Kidney (tissue), 14 donors: ENCODE data around the gene SMC1A. TPM values are rescaled to one million over a fixed set of nuclear protein-coding genes. Genes with fewer than 3 reads are reported as not detected.

Experiments used
- DNase-seq, 5 donors: peaks; one replicate each; pipeline ENCODE4 v3.0.0-alpha.2; 2013 to 2020
- FAIRE-seq: peaks from 2 replicates; lab custom pipeline; 2012; peaks lifted over from hg19 to GRCh38; lab: Jason Lieb, UNC
- H3K27ac ChIP-seq, 2 donors: one replicate each; pipeline ENCODE4 v1.7.0; 2013; ENCODE audit warnings: low read depth in 2 of 2, low read length in 2 of 2, inconsistent platforms in 1 of 2
- H3K27me3 ChIP-seq: one replicate; pipeline ENCODE4 v1.7.1; 2013; ENCODE audit warnings: low read length, inconsistent platforms; ENCODE audit not compliant: control insufficient read depth, insufficient read depth
- H3K36me3 ChIP-seq, 3 donors: one replicate each; pipeline versions ENCODE4 v1.7.0 to v1.7.1; 2013; ENCODE audit warnings: low read length in 3 of 3, control low read depth in 1 of 3, inconsistent platforms in 1 of 3; ENCODE audit not compliant: insufficient read depth in 3 of 3, control insufficient read depth in 2 of 3
- H3K4me1 ChIP-seq, 3 donors: one replicate each; pipeline versions ENCODE4 v1.7.0 to v1.7.1; 2013; ENCODE audit warnings: low read length in 3 of 3, inconsistent platforms in 1 of 3, low read depth in 1 of 3; ENCODE audit not compliant: control insufficient read depth in 2 of 3, insufficient read depth in 2 of 3
- H3K4me3 ChIP-seq, 3 donors: one replicate each; pipeline versions ENCODE4 v1.7.0 to v1.8.1; 2013; ENCODE audit warnings: low read length in 3 of 3, control low read depth in 1 of 3, inconsistent platforms in 1 of 3
- H3K9ac ChIP-seq, 3 donors: one replicate each; pipeline versions ENCODE4 v1.7.0 to v1.7.1; 2013; ENCODE audit warnings: low read length in 3 of 3, control low read depth in 1 of 3, inconsistent platforms in 1 of 3
- H3K9me3 ChIP-seq, 3 donors: one replicate each; pipeline versions ENCODE4 v1.7.0 to v1.7.1; 2013; ENCODE audit warnings: low read length in 3 of 3, control low read depth in 1 of 3, inconsistent platforms in 1 of 3; ENCODE audit not compliant: control insufficient read depth in 2 of 3, insufficient read depth in 1 of 3
- intact Hi-C: fragments of 100-400 bp; cut with DNase I; formaldehyde crosslinking; loops from one replicate; pipeline ENCODE4 v1.11.1; 2022
- polyA plus RNA-seq: library from polyadenylated mRNA; stranded (reverse); fragments of 350-450 nt; fragmentation: Illumina TruSeq; extraction: RNeasy Lipid Tissue Mini Kit (QIAGEN cat#74804); gene quantifications from one replicate; pipeline ENCODE4 v1.2.3, GENCODE V29; 2014; ENCODE audit warnings: low read depth, low replicate concordance; ENCODE audit not compliant: insufficient read depth
- total RNA-seq: library from RNA; stranded (reverse); fragmentation: NEBNext Ultra II Directional; extraction: Animal tissue kit (Norgen Biotek cat#: 25700); gene quantifications from one replicate; pipeline ENCODE4 v1.2.1, GENCODE V29; 2021
- TF ChIP-seq, protein P1 (sequence below): IDR thresholded peaks from 3 replicates; pipeline ENCODE4 v1.5.1; 2012; ENCODE audit warnings: mild to moderate bottlenecking, moderate library complexity, borderline replicate concordance; ENCODE audit not compliant: insufficient read depth; ENCODE audit errors: extremely low read depth
- donor health status: control.
- donor health status: control.
- donor health status: control.
- donor health status: control.
- donor health status: control.
- donor health status: DM: yes; HTN: yes; CAD: no.
- donor health status: Normal renal cell carcinoma (clear cell type).

SMC1A gene
- total and polyA plus RNA-seq, 2 donors from 2014 or later: 6.2 to 59.0 TPM

DNA sequence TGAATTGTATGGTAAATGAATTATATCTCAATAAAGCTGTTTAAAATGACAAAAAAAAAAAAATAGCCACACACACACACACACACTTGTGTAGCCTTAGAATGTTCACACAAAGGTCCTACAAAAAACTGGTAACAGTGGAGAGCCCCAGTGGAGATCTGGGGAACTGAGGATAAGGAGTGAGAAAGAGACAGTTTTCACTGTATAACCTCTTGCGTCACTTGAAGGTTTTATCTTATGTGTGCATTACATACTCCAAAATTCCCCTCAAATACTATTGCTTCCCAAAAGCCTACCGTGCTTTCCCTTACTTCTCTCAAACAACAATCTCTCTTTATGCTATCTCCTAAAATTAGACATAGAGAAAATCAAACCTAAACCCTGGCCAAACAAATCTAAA lies 67.8 kb downstream of the SMC1A start:
- DNase-seq: no peak
- Histone ChIP-seq H3K9me3 (peaks cover 0 to 4% (median 0%) of the 10 kb centered on the region in 3 donors), H3K9ac (no peak overlapping the region), H3K4me1 (no peaks in the 10 kb centered on the region), H3K4me3 (no peak overlapping the region), H3K36me3 (no peaks in the 10 kb centered on the region), H3K27me3 (no peaks in the 10 kb centered on the region), H3K27ac (no peak overlapping the region)
- FAIRE-seq: no peak
- intact Hi-C loops: no loop called here
- TF ChIP-seq, protein P1, sequence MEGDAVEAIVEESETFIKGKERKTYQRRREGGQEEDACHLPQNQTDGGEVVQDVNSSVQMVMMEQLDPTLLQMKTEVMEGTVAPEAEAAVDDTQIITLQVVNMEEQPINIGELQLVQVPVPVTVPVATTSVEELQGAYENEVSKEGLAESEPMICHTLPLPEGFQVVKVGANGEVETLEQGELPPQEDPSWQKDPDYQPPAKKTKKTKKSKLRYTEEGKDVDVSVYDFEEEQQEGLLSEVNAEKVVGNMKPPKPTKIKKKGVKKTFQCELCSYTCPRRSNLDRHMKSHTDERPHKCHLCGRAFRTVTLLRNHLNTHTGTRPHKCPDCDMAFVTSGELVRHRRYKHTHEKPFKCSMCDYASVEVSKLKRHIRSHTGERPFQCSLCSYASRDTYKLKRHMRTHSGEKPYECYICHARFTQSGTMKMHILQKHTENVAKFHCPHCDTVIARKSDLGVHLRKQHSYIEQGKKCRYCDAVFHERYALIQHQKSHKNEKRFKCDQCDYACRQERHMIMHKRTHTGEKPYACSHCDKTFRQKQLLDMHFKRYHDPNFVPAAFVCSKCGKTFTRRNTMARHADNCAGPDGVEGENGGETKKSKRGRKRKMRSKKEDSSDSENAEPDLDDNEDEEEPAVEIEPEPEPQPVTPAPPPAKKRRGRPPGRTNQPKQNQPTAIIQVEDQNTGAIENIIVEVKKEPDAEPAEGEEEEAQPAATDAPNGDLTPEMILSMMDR: no peak

DNA sequence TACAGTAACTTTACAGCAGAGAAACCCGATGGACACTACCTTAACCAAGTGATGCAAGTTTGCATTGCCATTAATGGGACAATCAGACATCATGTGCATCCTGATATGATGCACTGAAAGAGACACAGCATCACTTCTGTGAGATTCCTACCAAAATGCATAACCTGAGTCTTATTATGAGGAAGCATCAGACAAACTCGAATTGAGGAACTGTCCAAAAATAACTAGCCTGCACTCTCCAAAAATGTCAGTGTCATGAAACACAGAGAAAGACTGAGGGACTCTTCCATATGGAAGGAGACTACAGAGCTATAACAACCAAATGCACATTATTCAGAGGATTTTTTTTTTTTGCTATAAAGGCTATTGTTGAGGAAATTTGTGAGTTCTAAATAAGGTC lies 74.5 kb downstream of the SMC1A start:
- DNase-seq (no peak), FAIRE-seq (no peak)
- TF ChIP-seq, protein P1: no peak
- Histone ChIP-seq H3K36me3 (no peaks in the 10 kb centered on the region), H3K9me3 (peaks cover 0 to 4% (median 0%) of the 10 kb centered on the region in 3 donors), H3K27ac (no peak overlapping the region), H3K27me3 (no peaks in the 10 kb centered on the region), H3K4me1 (no peaks in the 10 kb centered on the region), H3K4me3 (no peak overlapping the region), H3K9ac (no peak overlapping the region)
- intact Hi-C loops: no loop called here

DNA sequence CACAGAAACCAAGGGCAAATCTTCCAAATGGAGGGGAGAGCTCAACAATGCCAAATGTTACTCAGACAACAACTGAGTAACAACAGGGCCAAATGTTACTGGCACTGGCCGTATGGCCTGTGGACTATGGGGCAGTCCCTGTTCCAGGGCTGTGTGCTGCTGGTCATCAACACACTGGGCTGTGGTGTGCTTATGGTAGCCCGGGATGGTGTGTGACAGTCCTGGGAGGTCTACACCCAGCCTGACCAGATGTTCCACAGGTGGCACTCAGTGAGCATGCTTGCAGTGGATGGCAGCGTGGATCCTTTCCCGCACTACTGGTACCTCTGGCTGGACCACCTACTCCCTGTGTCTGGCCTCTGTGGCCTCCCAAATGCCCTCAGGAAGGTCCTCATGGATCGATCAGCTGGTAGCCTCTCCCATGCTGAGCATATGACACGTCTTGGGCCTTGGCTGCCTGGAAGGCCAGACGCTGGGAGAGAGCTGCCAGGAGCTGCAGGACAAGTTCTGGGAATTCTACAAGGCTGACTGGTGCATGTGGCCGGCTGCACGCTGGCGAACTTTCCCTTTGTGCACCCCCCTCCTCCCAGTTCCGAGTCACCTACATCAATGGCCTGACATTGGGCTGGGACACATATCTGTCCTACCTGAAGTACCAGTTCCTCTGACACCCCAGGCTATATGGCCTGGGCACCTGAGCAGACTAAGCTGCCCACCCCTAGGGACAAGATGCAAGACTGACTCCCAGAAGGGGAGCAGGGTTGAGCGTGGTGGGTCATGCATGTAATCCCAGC lies 81.4 kb downstream of the SMC1A start:
- no peak for FAIRE-seq

More for the DNA sequence above, 81.4 kb downstream of the SMC1A start:
- no peaks in the 10 kb centered on the region for H3K27me3 ChIP-seq
- TF ChIP-seq, protein P1: no peak
- H3K36me3 ChIP-seq: no peaks in the 10 kb centered on the region
- no peak overlapping the region for H3K9ac ChIP-seq
- DNase-seq: no peak
- H3K9me3 ChIP-seq: no peaks in the 10 kb centered on the region
- no peak overlapping the region for H3K27ac ChIP-seq
- H3K4me3 ChIP-seq: no peak overlapping the region
- H3K4me1 ChIP-seq: no peaks in the 10 kb centered on the region
- intact Hi-C loops: no loop called here
